ENCODE measurements around the gene ZNF594.
"Not testable (repeated sequence)": the region's sequence is repeated elsewhere in the genome, so short reads cannot be mapped to it uniquely, and the experiment has no call there.

Gene ZNF594

GRCh38 chr17:5133311-5133710 lies 58.4 kb downstream of the ZNF594 start:
- TF ChIP-seq CTCF (IDR thresholded peaks at IDR 0.05), result no peak
- Histone ChIP-seq H3K4me3 (ENCODE audit: low read depth in 1 of 2, low read length in 1 of 2) (no peak overlapping the region), H3K36me3 (no peaks in the 10 kb centered on the region), H3K27me3 (no peaks in the 10 kb centered on the region), H3K27ac (no peak overlapping the region), H3K9me3 (no peaks in the 10 kb centered on the region), H3K4me1 (ENCODE audit: control insufficient read depth in 1 of 2, insufficient read depth in 1 of 2, low read depth in 1 of 2, low read length in 1 of 2) (no peaks in the 10 kb centered on the region)

- H3K27me3 ChIP-seq; H3K4me3 ChIP-seq (ENCODE audit: low read depth in 1 of 2, low read length in 1 of 2); H3K27ac ChIP-seq; H3K4me1 ChIP-seq (ENCODE audit: control insufficient read depth in 1 of 2, insufficient read depth in 1 of 2, low read depth in 1 of 2, low read length in 1 of 2); H3K9me3 ChIP-seq; H3K36me3 ChIP-seq: not testable (repeated sequence)
Observed at GRCh38 chr17:5132503-5133225, 59.0 kb downstream of the ZNF594 start.

- H3K27ac ChIP-seq; H3K4me3 ChIP-seq (ENCODE audit: low read depth in 1 of 2, low read length in 1 of 2); H3K4me1 ChIP-seq (ENCODE audit: control insufficient read depth in 1 of 2, insufficient read depth in 1 of 2, low read depth in 1 of 2, low read length in 1 of 2); H3K36me3 ChIP-seq; H3K9me3 ChIP-seq; H3K27me3 ChIP-seq: not testable (repeated sequence)
Observed at GRCh38 chr17:5131799-5132502, 59.7 kb downstream of the ZNF594 start.

- no peak for TF ChIP-seq CTCF (IDR thresholded peaks at IDR 0.05)
- H3K27me3 ChIP-seq, result peaks cover 2% of the 10 kb centered on the region
- no peaks in the 10 kb centered on the region for H3K9me3 ChIP-seq
- no peaks in the 10 kb centered on the region for H3K4me1 ChIP-seq (ENCODE audit: control insufficient read depth in 1 of 2, insufficient read depth in 1 of 2, low read depth in 1 of 2, low read length in 1 of 2)
- H3K36me3 ChIP-seq, result no peaks in the 10 kb centered on the region
- no peak overlapping the region for H3K27ac ChIP-seq
- H3K4me3 ChIP-seq (ENCODE audit: low read depth in 1 of 2, low read length in 1 of 2), result no peak overlapping the region
Observed at GRCh38 chr17:5131146-5131715, 60.4 kb downstream of the ZNF594 start.

- H3K27ac ChIP-seq; H3K4me3 ChIP-seq (ENCODE audit: low read depth in 1 of 2, low read length in 1 of 2); H3K27me3 ChIP-seq; H3K9me3 ChIP-seq; H3K36me3 ChIP-seq; H3K4me1 ChIP-seq (ENCODE audit: control insufficient read depth in 1 of 2, insufficient read depth in 1 of 2, low read depth in 1 of 2, low read length in 1 of 2): not testable (repeated sequence)
Observed at GRCh38 chr17:5130687-5131086, 61.0 kb downstream of the ZNF594 start.

DNA sequence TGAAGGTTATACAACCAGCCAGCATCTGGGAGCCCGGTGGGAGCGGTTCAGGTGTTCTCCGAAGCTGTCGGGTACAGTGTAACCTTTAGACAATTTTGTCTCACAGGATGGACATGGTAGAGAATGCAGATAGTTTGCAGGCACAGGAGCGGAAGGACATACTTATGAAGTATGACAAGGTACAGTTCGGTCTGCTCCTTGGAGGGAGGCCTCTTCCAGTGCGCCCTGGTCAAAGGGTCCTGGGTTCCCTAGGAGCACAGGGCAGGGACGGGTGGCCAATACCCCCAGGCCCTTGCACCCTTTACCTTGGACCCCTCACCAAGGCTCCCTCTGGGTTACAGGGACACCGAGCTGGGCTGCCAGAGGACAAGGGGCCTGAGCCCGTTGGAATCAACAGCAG lies 61.4 kb downstream of the ZNF594 start:
- H3K27ac ChIP-seq; H3K36me3 ChIP-seq; H3K4me3 ChIP-seq (ENCODE audit: low read depth in 1 of 2, low read length in 1 of 2); H3K9me3 ChIP-seq; H3K27me3 ChIP-seq; H3K4me1 ChIP-seq (ENCODE audit: control insufficient read depth in 1 of 2, insufficient read depth in 1 of 2, low read depth in 1 of 2, low read length in 1 of 2): not testable (repeated sequence)

- H3K27ac ChIP-seq; H3K4me3 ChIP-seq (ENCODE audit: low read depth in 1 of 2, low read length in 1 of 2); H3K4me1 ChIP-seq (ENCODE audit: control insufficient read depth in 1 of 2, insufficient read depth in 1 of 2, low read depth in 1 of 2, low read length in 1 of 2); H3K36me3 ChIP-seq; H3K27me3 ChIP-seq; H3K9me3 ChIP-seq: not testable (repeated sequence)
Observed at GRCh38 chr17:5129770-5130169, 61.9 kb downstream of the ZNF594 start.
